Body of pancreas (tissue), 4 donors: ENCODE measurements around the gene CXCL8.

ENCODE experiments used
- CTCF ChIP-seq, 7 experiments: fragments of 450-650 bp in 4 of 7; fragments of 200-600 bp in 3 of 7; sonication (generic) in 3 of 7; IDR thresholded peaks; one replicate each; pipeline ENCODE4 v1.5.1; 2016 to 2019; ENCODE audit warnings: antibody characterized with exemption in 7 of 7
- POLR2A ChIP-seq, 3 donors: fragments of 450-650 bp; IDR thresholded peaks; one replicate each; pipeline ENCODE4 v1.6.1; 2016; ENCODE audit warnings: antibody characterized with exemption in 3 of 3, mild to moderate bottlenecking in 2 of 3

GRCh38 chr4:73751166-73751565 lies 10.8 kb downstream of the CXCL8 start:
- TF ChIP-seq CTCF (IDR thresholded peaks at IDR 0.05) (no peak), POLR2A (IDR thresholded peaks at IDR 0.05) (no peak)
